GM12891 (cell line): Measurements from ENCODE around the gene VPS51.
A peak's percentile ranks its signal among the peaks of the same experiment; 100 is the strongest.
"Not testable (repeated sequence)": the region's sequence is repeated elsewhere in the genome, so short reads cannot be mapped to it uniquely, and the experiment has no call there.

ENCODE experiments used
- POLR2A ChIP-seq: IDR thresholded peaks from 2 replicates; pipeline ENCODE4 v1.6.1; 2011; ENCODE audit warnings: low read depth, low read length, control low read depth
- POU2F2 ChIP-seq: IDR thresholded peaks from 2 replicates; pipeline ENCODE4 v1.6.1; 2011; ENCODE audit warnings: low read depth, mild to moderate bottlenecking, control low read depth, low read length, moderate library complexity

DNA sequence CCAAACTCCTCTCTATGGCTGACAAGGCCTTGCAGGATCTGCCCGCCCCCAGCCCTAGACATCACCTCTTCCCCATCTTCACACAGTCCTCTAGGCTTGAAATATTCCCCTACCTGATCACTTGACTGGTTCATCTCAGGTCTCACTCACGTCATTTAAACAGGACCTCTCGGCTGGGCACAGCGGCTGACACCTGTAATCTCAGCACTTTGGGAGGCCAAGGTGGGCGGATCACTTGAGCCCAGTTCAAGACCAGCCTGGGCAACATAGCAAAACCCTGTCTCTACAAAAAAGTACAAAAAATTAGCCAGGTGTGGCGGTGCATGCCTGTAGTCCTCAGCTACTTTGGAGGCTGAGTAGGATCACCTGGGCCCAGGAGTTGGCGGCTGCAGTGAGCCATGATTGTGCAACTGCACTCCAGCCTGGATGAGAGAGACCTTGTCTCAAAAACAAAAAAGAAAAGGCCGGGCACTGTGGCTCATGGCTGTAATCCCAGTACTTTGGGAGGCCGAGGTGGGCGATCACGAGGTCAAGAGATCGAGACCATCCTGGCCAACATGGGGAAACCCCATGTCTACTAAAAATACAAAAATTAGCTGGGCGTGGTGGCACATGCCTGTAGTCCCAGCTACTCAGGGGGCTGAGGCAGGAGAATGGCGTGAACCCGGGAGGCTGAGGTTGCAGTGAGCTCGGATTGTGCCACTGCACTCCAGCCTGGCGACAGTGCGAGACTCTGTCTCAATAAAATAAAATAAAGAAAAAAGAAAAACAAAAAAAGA, 23.1 kb downstream of the VPS51 start:
- peak; percentile 22 for TF ChIP-seq POLR2A
- TF ChIP-seq POU2F2, result not testable (repeated sequence)
